ENCODE results near the gene LENEP. TPM values are rescaled to one million over a fixed set of nuclear protein-coding genes. Genes with fewer than 3 reads are reported as not detected.

LENEP gene
- total RNA-seq, 1 donor from 2014 or later: not detected

- Histone ChIP-seq H3F3A (ENCODE audit: low read depth) (peaks cover 2% of the 10 kb centered on the region), H4K20me1 (ENCODE audit: low read depth) (no peaks in the 10 kb centered on the region), H3K4me3 (no peak overlapping the region), H3K4me1 (peaks cover 3% of the 10 kb centered on the region), H2AFZ (replicated peaks) (no peak overlapping the region), H3K9me3 (ENCODE audit: low read depth) (no peaks in the 10 kb centered on the region), H3K27ac (no peak overlapping the region), H3K36me3 (no peaks in the 10 kb centered on the region), H3K79me2 (ENCODE audit: low read depth) (no peaks in the 10 kb centered on the region), H3K4me2 (no peak overlapping the region), H3K27me3 (no peaks in the 10 kb centered on the region), H3K9ac (no peak overlapping the region)
- TF ChIP-seq EZH2 (IDR thresholded peaks at IDR 0.05) (no peak), CTCF (IDR thresholded peaks at IDR 0.05) (no peak), EZH2phosphoT487 (IDR thresholded peaks at IDR 0.05) (no peak)
- Mint-ChIP-seq H3K9me3 (no peaks in the 10 kb centered on the region), H3K36me3 (no peaks in the 10 kb centered on the region), H3K4me3 (no peak overlapping the region), H3K27ac (no peak overlapping the region), H3K4me1 (peaks cover 35% of the 10 kb centered on the region), H3K27me3 (ENCODE audit: insufficient read depth, low read depth) (peaks cover 7% of the 10 kb centered on the region)
- no peak for DNase-seq (ENCODE audit: low spot score)
Observed at GRCh38 chr1:155043793-155044192, 50.4 kb downstream of the LENEP start.

Small RNA genes within 50 kb of the gene (microRNA-seq; reads per million reads assigned to microRNA genes)
- not detected for gene MIR4258

Small RNA genes within 50 kb of the gene (small RNA-seq; reads per million reads assigned to genes)
- gene MIR4258 (not detected), gene RF00017 (not detected)

Other genes with a start within 250 kb of the LENEP start
- 4.3 and 4.7 TPM in 2 replicates for gene KCNN3, start 123.3 kb upstream of the LENEP start, total RNA-seq (ENCODE audit: low replicate concordance)
- gene PMVK, start 56.9 kb upstream of the LENEP start, total RNA-seq (ENCODE audit: low replicate concordance): 4.3 and 12.7 TPM in 2 replicates
- gene PBXIP1, start 37.5 kb upstream of the LENEP start, total RNA-seq (ENCODE audit: low replicate concordance): 21.4 and 64.0 TPM in 2 replicates
- 32.1 and 48.1 TPM in 2 replicates for gene PYGO2, start 31.8 kb upstream of the LENEP start, total RNA-seq (ENCODE audit: low replicate concordance)
- 69.0 and 86.5 TPM in 2 replicates for gene SHC1, start 22.8 kb upstream of the LENEP start, total RNA-seq (ENCODE audit: low replicate concordance)
- gene CKS1B, start 18.9 kb upstream of the LENEP start, total RNA-seq (ENCODE audit: low replicate concordance): 210 and 297 TPM in 2 replicates
- 19.3 and 47.4 TPM in 2 replicates for gene FLAD1, start 10.2 kb upstream of the LENEP start, total RNA-seq (ENCODE audit: low replicate concordance)
- 4.7 and 15.7 TPM in 2 replicates for gene ZBTB7B, start 9.2 kb downstream of the LENEP start, total RNA-seq (ENCODE audit: low replicate concordance)
- 1.8 and 2.0 TPM in 2 replicates for gene DCST2, start 40.2 kb downstream of the LENEP start, total RNA-seq (ENCODE audit: low replicate concordance)
- gene DCST1, start 40.2 kb downstream of the LENEP start, total RNA-seq (ENCODE audit: low replicate concordance): not detected in 2 replicates
- gene ADAM15, start 57.7 kb downstream of the LENEP start, total RNA-seq (ENCODE audit: low replicate concordance): 15.7 and 44.9 TPM in 2 replicates
- 10.7 and 18.4 TPM in 2 replicates for gene EFNA4, start 70.2 kb downstream of the LENEP start, total RNA-seq (ENCODE audit: low replicate concordance)
- 4.0 and 9.6 TPM in 2 replicates for gene EFNA3, start 85.3 kb downstream of the LENEP start, total RNA-seq (ENCODE audit: low replicate concordance)
- gene EFNA1, start 134.3 kb downstream of the LENEP start, total RNA-seq (ENCODE audit: low replicate concordance): 0.34 and 0.65 TPM in 2 replicates
- 14.4 and 29.0 TPM in 2 replicates for gene SLC50A1, start 142.3 kb downstream of the LENEP start, total RNA-seq (ENCODE audit: low replicate concordance)
- gene DPM3, start 146.9 kb downstream of the LENEP start, total RNA-seq (ENCODE audit: low replicate concordance): 16.8 and 133 TPM in 2 replicates
- gene KRTCAP2, start 179.7 kb downstream of the LENEP start, total RNA-seq (ENCODE audit: low replicate concordance): 37.8 and 100 TPM in 2 replicates
- 3.9 and 10.2 TPM in 2 replicates for gene TRIM46, start 180.3 kb downstream of the LENEP start, total RNA-seq (ENCODE audit: low replicate concordance)
- gene THBS3, start 214.3 kb downstream of the LENEP start, total RNA-seq (ENCODE audit: low replicate concordance): 19.3 and 30.4 TPM in 2 replicates
- 25.6 and 46.5 TPM in 2 replicates for gene MTX1, start 215.1 kb downstream of the LENEP start, total RNA-seq (ENCODE audit: low replicate concordance)

Data from neural progenitor cell (in vitro differentiated cells).